GM20000 (cell line): ENCODE results near the gene BRMS1L.

Experiments used
- DNase-seq: peaks from one replicate; pipeline ENCODE4 v3.0.0; 2012; ENCODE audit warnings: low spot score
- CTCF ChIP-seq: IDR thresholded peaks from 2 replicates; pipeline ENCODE4 v1.5.1; 2012; ENCODE audit warnings: mild to moderate bottlenecking, control low read depth; ENCODE audit errors: extremely low read depth, missing control alignments

Gene BRMS1L

GRCh38 chr14:35847636-35848035 lies 21.5 kb downstream of the BRMS1L start:
- no peak for TF ChIP-seq CTCF

GRCh38 chr14:35849122-35849521 lies 23.0 kb downstream of the BRMS1L start:
- DNase-seq = no peak

More at GRCh38 chr14:35847636-35848035, 21.5 kb downstream of the BRMS1L start:
- DNase-seq = no peak

GRCh38 chr14:35851823-35852222 lies 25.7 kb downstream of the BRMS1L start:
- no peak for TF ChIP-seq CTCF
- no peak for DNase-seq

More at GRCh38 chr14:35849122-35849521, 23.0 kb downstream of the BRMS1L start:
- TF ChIP-seq CTCF = no peak

DNA sequence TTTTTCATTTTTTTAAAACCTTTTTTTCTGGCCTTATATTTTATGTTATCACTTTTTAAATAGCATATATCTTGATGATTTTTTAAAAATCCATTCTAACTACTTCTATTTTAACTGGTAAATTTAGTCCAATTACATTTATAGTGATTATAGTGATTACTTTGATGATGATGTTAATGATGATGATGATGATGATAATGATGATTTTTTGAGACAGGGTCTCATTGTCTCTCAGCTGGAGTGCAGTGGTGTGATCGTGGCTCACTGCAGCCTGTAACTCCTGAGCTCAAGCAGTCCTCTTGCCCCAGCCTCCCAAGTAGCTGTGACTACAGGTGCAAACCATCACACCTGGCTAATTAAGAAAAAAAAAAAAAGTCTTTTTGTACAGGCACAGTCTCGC lies 27.1 kb downstream of the BRMS1L start:
- TF ChIP-seq CTCF = no peak
- DNase-seq = no peak

- no peak for DNase-seq
- no peak for TF ChIP-seq CTCF
These were observed 28.6 kb downstream of the BRMS1L start for GRCh38 chr14:35854696-35855270.

- DNase-seq = peak; percentile 57
- TF ChIP-seq CTCF = no peak
These were observed 29.8 kb downstream of the BRMS1L start for GRCh38 chr14:35855876-35856481.

- no peak for DNase-seq
- TF ChIP-seq CTCF = no peak
These were observed 32.5 kb downstream of the BRMS1L start for GRCh38 chr14:35858521-35859209.
